HG03103 (cell line): ENCODE results near the gene TICAM2.

Source experiments
- ATAC-seq: cut with Tn5 transposase; IDR thresholded peaks from one replicate; pipeline ENCODE4 v1.9.1; 2021; ENCODE audit warnings: low read depth; ENCODE audit not compliant: unreplicated experiment

TICAM2 gene

GRCh38 chr5:115541611-115542010 lies 60.7 kb downstream of the TICAM2 start:
- no peak for ATAC-seq

- ATAC-seq = no peak
Measured at GRCh38 chr5:115535479-115536035, 66.7 kb downstream of the TICAM2 start.

GRCh38 chr5:115532517-115532916 lies 69.8 kb downstream of the TICAM2 start:
- ATAC-seq = no peak

- no peak for ATAC-seq
Measured at GRCh38 chr5:115531787-115532367, 70.4 kb downstream of the TICAM2 start.

GRCh38 chr5:115531380-115531779 lies 70.9 kb downstream of the TICAM2 start:
- no peak for ATAC-seq

- no peak for ATAC-seq
Measured at GRCh38 chr5:115530426-115530825, 71.9 kb downstream of the TICAM2 start.
